K562 (cell line): ENCODE measurements around the gene FUT2. TPM values are rescaled to one million over a fixed set of nuclear protein-coding genes. Genes with fewer than 3 reads are reported as not detected.
A peak's percentile ranks its signal among the peaks of the same experiment; 100 is the strongest.

ENCODE experiments used
- CSDE1 ChIP-seq, 2 experiments: fragments of 450-650 bp; IDR thresholded peaks; 2 replicates each; pipeline ENCODE4 v1.6.1; 2016; ENCODE audit warnings: mild to moderate bottlenecking in 1 of 2
- FOXP4 ChIP-seq: sonication (generic); formaldehyde crosslinking; IDR thresholded peaks from 2 replicates; pipeline ENCODE4 v1.8.0; 2022; ENCODE audit warnings: mild to moderate bottlenecking, missing genetic modification reagents, borderline replicate concordance
- KLF13 ChIP-seq: fragments of 450-650 bp; IDR thresholded peaks from 2 replicates; pipeline ENCODE4 v1.6.1; 2016; ENCODE audit warnings: missing genetic modification characterization, low read depth, mild to moderate bottlenecking, missing compliant biosample characterization, moderate library complexity, borderline replicate concordance
- PCBP1 ChIP-seq: fragments of 200-400 bp; formaldehyde crosslinking; IDR thresholded peaks from 2 replicates; pipeline ENCODE4 v1.6.1; 2018; ENCODE audit warnings: mild to moderate bottlenecking, low read depth, low read length; ENCODE audit not compliant: poor library complexity, severe bottlenecking
- PML ChIP-seq: IDR thresholded peaks from 2 replicates; pipeline ENCODE4 v1.6.1; 2012; ENCODE audit warnings: low read length, inconsistent platforms
- POLR2G ChIP-seq: fragments of 200-400 bp; formaldehyde crosslinking; IDR thresholded peaks from 2 replicates; pipeline ENCODE4 v1.6.1; 2017; ENCODE audit warnings: low read depth, mild to moderate bottlenecking, antibody characterized with exemption, low read length, moderate library complexity
- SLC30A9 ChIP-seq: fragments of 250-450 bp; sonication (Bioruptor Pico); IDR thresholded peaks from 2 replicates; pipeline ENCODE4 v1.8.0; 2022; ENCODE audit warnings: mild to moderate bottlenecking, moderate library complexity
- SREBF2 ChIP-seq: sonication (generic); formaldehyde crosslinking; IDR thresholded peaks from 2 replicates; pipeline ENCODE4 v1.4.0; 2020; ENCODE audit warnings: mild to moderate bottlenecking, missing genetic modification reagents
- TOE1 ChIP-seq, 2 experiments: fragments of 450-650 bp in 1 of 2; sonication (generic) in 1 of 2; formaldehyde crosslinking in 1 of 2; IDR thresholded peaks; 2 replicates each; pipeline versions ENCODE4 v1.7.1 to v1.8.0; 2016 to 2022; ENCODE audit warnings: borderline replicate concordance in 2 of 2, mild to moderate bottlenecking in 2 of 2, antibody characterized with exemption in 1 of 2, inconsistent platforms in 1 of 2, low read depth in 1 of 2, missing genetic modification reagents in 1 of 2, moderate library complexity in 1 of 2
- ZBTB17 ChIP-seq: fragments of 450-650 bp; formaldehyde crosslinking; IDR thresholded peaks from 2 replicates; pipeline ENCODE4 v1.4.0; 2020; ENCODE audit warnings: mild to moderate bottlenecking
- ZKSCAN1 ChIP-seq: fragments of 150-350 bp; IDR thresholded peaks from 2 replicates; pipeline ENCODE4 v1.6.1; 2016; ENCODE audit warnings: low read depth, low read length
- ZNF12 ChIP-seq: sonication (generic); formaldehyde crosslinking; IDR thresholded peaks from 2 replicates; pipeline ENCODE4 v1.4.0; 2020; ENCODE audit warnings: mild to moderate bottlenecking, missing genetic modification reagents
- ZNF134 ChIP-seq: fragments of 250-450 bp; sonication (Bioruptor Pico); conservative IDR thresholded peaks from 2 replicates; pipeline ENCODE4 v1.4.0; 2020
- ZNF655 ChIP-seq: fragments of 250-450 bp; sonication (Bioruptor Pico); IDR thresholded peaks from 2 replicates; pipeline ENCODE4 v1.5.0; 2021
- ZNF766 ChIP-seq: fragments of 200-800 bp; sonication (Bioruptor generic); conservative IDR thresholded peaks from 2 replicates; pipeline ENCODE4 v1.6.1; 2016; ENCODE audit warnings: missing genetic modification characterization, missing compliant biosample characterization
- polyA plus RNA-seq, 8 experiments: library from polyadenylated mRNA; depleted of rRNA in 4 of 8; stranded (reverse) in 5 of 8; unstranded in 3 of 8; fragments of >200 nt; fragmentation: Nextera tagmentation in 2 of 8; fragmentation: Illumina TruSeq in 1 of 8; extraction: Ambion mirVana in 2 of 8; extraction: Trizol in 1 of 8; gene quantifications; 2 replicates each; pipeline versions ENCODE4 v1.2.1 to v1.2.3, GENCODE V29; 2011 to 2014; ENCODE audit warnings: inconsistent platforms in 1 of 8, missing spikeins in 1 of 8
- total RNA-seq, 7 experiments: library from RNA; depleted of rRNA in 6 of 7; stranded (reverse); fragments of >200 nt in 6 of 7; fragmentation: Illumina TruSeq in 2 of 7; extraction: Trizol in 2 of 7; gene quantifications; 2 replicates each; pipeline versions ENCODE4 v1.2.1 to v1.2.3, GENCODE V29; 2011 to 2021; ENCODE audit warnings: low replicate concordance in 1 of 7
- TF ChIP-seq, protein P1 (sequence below), 2 experiments: fragments of 150-350 bp in 1 of 2; IDR thresholded peaks; 2 replicates each; pipeline ENCODE4 v1.6.1; 2012 to 2016; ENCODE audit warnings: low read depth in 2 of 2, low read length in 2 of 2, mild to moderate bottlenecking in 1 of 2, moderate library complexity in 1 of 2
- TF ChIP-seq, protein P2 (sequence below), 2 experiments: fragments of 450-650 bp in 1 of 2; sonication (generic) in 1 of 2; formaldehyde crosslinking; conservative IDR thresholded peaks; 2 replicates each; pipeline versions ENCODE4 v1.4.0 to v1.8.1; 2020 to 2022; ENCODE audit warnings: mild to moderate bottlenecking in 1 of 2, missing genetic modification reagents in 1 of 2
- TF ChIP-seq, protein P3 (sequence below): sonication (generic); formaldehyde crosslinking; IDR thresholded peaks from 2 replicates; pipeline ENCODE4 v1.9.0; 2022; ENCODE audit warnings: mild to moderate bottlenecking, missing genetic modification reagents

Gene FUT2
- total and polyA plus RNA-seq, 9 of the 15 experiments (the other 6 are each of a cell fraction or from before 2014, with no cell fraction given): 0.03 to 0.04 TPM; not detected in 7

DNA sequence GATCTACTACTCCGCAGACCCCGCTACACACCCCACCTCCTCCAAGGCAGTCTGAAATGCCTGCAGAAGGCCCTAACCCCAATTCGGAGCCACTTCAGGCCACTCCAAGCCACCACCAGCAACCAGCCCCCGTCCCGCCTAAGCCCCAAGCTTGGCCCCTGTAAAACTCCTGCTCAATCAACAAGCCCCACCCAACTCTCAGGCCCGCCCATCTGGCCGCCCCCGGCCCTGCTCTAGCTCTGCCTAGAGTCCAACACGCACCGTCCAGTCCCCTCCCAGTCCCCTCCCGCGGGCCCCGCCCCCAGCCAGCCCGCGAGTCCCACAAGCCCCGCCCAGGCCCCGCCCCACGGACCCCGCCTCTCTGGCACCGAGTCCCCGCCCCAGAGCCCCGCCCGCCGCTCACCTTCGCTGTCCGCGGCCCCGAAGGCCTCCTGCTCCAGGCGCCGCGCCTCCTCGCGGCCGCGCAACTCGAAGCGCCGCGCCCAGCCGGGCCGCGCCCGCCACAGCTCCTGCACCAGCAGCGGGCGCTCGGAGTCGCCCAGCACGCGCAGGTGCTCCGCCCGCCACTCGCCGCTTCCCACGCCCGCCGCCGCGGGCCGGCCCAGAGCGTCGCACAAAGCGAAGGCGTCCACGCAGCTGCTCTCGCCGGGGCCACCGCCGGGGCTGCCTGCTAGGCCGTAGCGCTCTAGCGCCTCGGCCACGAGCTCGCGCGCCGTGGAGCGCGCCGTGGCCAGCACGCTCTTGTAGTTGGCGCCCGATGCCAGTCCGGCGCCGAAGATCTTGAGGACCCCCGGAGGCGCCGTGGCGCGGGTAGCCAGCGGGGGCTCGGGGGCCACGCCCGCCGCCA lies 43.0 kb downstream of the FUT2 start (continued):
- TF ChIP-seq, protein P1, sequence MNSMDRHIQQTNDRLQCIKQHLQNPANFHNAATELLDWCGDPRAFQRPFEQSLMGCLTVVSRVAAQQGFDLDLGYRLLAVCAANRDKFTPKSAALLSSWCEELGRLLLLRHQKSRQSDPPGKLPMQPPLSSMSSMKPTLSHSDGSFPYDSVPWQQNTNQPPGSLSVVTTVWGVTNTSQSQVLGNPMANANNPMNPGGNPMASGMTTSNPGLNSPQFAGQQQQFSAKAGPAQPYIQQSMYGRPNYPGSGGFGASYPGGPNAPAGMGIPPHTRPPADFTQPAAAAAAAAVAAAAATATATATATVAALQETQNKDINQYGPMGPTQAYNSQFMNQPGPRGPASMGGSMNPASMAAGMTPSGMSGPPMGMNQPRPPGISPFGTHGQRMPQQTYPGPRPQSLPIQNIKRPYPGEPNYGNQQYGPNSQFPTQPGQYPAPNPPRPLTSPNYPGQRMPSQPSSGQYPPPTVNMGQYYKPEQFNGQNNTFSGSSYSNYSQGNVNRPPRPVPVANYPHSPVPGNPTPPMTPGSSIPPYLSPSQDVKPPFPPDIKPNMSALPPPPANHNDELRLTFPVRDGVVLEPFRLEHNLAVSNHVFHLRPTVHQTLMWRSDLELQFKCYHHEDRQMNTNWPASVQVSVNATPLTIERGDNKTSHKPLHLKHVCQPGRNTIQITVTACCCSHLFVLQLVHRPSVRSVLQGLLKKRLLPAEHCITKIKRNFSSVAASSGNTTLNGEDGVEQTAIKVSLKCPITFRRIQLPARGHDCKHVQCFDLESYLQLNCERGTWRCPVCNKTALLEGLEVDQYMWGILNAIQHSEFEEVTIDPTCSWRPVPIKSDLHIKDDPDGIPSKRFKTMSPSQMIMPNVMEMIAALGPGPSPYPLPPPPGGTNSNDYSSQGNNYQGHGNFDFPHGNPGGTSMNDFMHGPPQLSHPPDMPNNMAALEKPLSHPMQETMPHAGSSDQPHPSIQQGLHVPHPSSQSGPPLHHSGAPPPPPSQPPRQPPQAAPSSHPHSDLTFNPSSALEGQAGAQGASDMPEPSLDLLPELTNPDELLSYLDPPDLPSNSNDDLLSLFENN (IDR thresholded peaks at IDR 0.05; ENCODE audit: low read depth in 2 of 2, low read length in 2 of 2): no peak
- TF ChIP-seq ZKSCAN1 (no peak), PCBP1 (no peak), KLF13 (tag) (no peak), ZNF766 (CRISPR knock-in tag) (0 out of 2 replicates have a peak, but pooled peaks have one; percentile 74), ZNF134 (CRISPR knock-in tag) (no peak), TOE1 (IDR thresholded peaks at IDR 0.05; ENCODE audit: borderline replicate concordance) (no peak; the same call in 1 of the 2 replicates), TOE1 (CRISPR knock-in tag; IDR thresholded peaks at IDR 0.05; ENCODE audit: borderline replicate concordance, low read depth) (no peak), FOXP4 (CRISPR knock-in tag) (no peak), ZNF12 (CRISPR knock-in tag) (peak; percentile 45; the same call in 1 of the 2 replicates), CSDE1 (IDR thresholded peaks at IDR 0.05) (no peak), ZBTB17 (CRISPR knock-in tag) (0 out of 2 replicates have a peak, but pooled peaks have one; percentile 25), POLR2G (peak; percentile 89), PML (no peak), SREBF2 (CRISPR knock-in tag) (no peak), ZNF655 (CRISPR knock-in tag) (no peak), SLC30A9 (CRISPR knock-in tag) (0 out of 2 replicates have a peak, but pooled peaks have one; percentile 13)
- TF ChIP-seq, protein P2, sequence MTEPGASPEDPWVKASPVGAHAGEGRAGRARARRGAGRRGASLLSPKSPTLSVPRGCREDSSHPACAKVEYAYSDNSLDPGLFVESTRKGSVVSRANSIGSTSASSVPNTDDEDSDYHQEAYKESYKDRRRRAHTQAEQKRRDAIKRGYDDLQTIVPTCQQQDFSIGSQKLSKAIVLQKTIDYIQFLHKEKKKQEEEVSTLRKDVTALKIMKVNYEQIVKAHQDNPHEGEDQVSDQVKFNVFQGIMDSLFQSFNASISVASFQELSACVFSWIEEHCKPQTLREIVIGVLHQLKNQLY (CRISPR knock-in tag; conservative IDR thresholded peaks at IDR 0.05): no peak
- TF ChIP-seq, protein P3, sequence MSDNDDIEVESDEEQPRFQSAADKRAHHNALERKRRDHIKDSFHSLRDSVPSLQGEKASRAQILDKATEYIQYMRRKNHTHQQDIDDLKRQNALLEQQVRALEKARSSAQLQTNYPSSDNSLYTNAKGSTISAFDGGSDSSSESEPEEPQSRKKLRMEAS (CRISPR knock-in tag): peak; percentile 79
